Measurements from ENCODE around the gene SUSD5.

- TF ChIP-seq REST (IDR thresholded peaks at IDR 0.05; ENCODE audit: insufficient read depth in 1 of 2, low read depth in 2 of 2, low read length in 1 of 2) (no peak), POLR2AphosphoS5 (IDR thresholded peaks at IDR 0.05; ENCODE audit: low read depth, low read length) (no peak), CTCF (IDR thresholded peaks at IDR 0.05) (no peak), TCF7L2 (IDR thresholded peaks at IDR 0.05; ENCODE audit: low read depth, low read length) (no peak), SIN3A (IDR thresholded peaks at IDR 0.05; ENCODE audit: borderline replicate concordance, insufficient read depth, low read depth, low read length) (no peak)
Observed at GRCh38 chr3:33145221-33145900, 73.2 kb downstream of the SUSD5 start.
